Measurements from ENCODE around the gene RSPH1. TPM values are rescaled to one million over a fixed set of nuclear protein-coding genes. Genes with fewer than 3 reads are reported as not detected.
A peak's percentile ranks its signal among the peaks of the same experiment; 100 is the strongest.

The RSPH1 gene
- total RNA-seq, 1 donor from 2014 or later: 0.29 TPM

DNA sequence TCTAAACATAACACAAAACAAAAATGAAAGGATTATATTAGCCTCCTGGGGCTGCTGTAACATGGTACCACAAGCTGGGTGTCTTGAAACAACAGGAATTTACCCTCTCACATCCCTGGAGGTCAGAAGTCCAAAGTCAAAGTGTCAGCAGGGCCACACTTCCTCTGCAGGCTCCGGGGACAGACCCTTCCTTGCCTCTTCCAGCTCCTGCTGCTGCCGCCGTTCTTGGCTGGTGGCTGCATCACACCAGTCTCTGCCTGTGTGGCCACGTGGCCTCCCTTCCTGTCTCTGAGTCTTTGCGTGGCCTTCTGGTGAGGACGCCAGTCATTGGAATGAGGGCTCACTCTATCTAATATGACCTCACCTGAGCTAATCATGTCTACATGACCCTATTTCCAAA lies 25.8 kb upstream of the RSPH1 start:
- H3K4me3 ChIP-seq (ENCODE audit: low read depth, low read length): no peak overlapping the region
- DNase-seq (ENCODE audit: low read depth): no peak
- TF ChIP-seq, protein P1, sequence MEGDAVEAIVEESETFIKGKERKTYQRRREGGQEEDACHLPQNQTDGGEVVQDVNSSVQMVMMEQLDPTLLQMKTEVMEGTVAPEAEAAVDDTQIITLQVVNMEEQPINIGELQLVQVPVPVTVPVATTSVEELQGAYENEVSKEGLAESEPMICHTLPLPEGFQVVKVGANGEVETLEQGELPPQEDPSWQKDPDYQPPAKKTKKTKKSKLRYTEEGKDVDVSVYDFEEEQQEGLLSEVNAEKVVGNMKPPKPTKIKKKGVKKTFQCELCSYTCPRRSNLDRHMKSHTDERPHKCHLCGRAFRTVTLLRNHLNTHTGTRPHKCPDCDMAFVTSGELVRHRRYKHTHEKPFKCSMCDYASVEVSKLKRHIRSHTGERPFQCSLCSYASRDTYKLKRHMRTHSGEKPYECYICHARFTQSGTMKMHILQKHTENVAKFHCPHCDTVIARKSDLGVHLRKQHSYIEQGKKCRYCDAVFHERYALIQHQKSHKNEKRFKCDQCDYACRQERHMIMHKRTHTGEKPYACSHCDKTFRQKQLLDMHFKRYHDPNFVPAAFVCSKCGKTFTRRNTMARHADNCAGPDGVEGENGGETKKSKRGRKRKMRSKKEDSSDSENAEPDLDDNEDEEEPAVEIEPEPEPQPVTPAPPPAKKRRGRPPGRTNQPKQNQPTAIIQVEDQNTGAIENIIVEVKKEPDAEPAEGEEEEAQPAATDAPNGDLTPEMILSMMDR (IDR thresholded peaks at IDR 0.05; ENCODE audit: insufficient read depth, low read length, poor library complexity, severe bottlenecking): no peak
- no peaks in the 10 kb centered on the region for H3K36me3 ChIP-seq (ENCODE audit: control insufficient read depth, insufficient read depth, low read length)
- H3K27me3 ChIP-seq (ENCODE audit: control insufficient read depth, insufficient read depth, low read length): no peaks in the 10 kb centered on the region

DNA sequence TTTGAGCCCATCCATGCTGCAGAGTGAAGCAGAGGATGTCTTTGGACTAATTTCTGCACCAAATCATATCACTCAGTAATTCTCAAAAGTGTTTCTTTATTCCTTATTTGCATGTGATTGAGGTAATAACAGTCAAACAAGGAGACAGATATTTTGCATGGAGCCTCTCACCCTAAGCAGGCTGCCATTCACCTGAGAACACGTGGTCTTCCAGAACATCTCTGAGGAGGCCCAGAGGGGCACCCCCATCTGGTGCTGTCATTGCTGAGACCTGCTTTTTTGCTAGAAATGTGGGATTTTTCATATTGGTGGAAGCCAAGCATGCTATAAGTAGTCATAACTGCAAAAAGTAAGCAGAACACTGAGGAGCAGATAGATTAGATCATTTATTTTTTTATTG lies 25.4 kb upstream of the RSPH1 start:
- H3K4me3 ChIP-seq (ENCODE audit: low read depth, low read length): no peak overlapping the region
- H3K27me3 ChIP-seq (ENCODE audit: control insufficient read depth, insufficient read depth, low read length): no peaks in the 10 kb centered on the region
- DNase-seq (ENCODE audit: low read depth): no peak
- TF ChIP-seq, protein P1 (IDR thresholded peaks at IDR 0.05; ENCODE audit: insufficient read depth, low read length, poor library complexity, severe bottlenecking): no peak
- H3K36me3 ChIP-seq (ENCODE audit: control insufficient read depth, insufficient read depth, low read length): no peaks in the 10 kb centered on the region

DNA sequence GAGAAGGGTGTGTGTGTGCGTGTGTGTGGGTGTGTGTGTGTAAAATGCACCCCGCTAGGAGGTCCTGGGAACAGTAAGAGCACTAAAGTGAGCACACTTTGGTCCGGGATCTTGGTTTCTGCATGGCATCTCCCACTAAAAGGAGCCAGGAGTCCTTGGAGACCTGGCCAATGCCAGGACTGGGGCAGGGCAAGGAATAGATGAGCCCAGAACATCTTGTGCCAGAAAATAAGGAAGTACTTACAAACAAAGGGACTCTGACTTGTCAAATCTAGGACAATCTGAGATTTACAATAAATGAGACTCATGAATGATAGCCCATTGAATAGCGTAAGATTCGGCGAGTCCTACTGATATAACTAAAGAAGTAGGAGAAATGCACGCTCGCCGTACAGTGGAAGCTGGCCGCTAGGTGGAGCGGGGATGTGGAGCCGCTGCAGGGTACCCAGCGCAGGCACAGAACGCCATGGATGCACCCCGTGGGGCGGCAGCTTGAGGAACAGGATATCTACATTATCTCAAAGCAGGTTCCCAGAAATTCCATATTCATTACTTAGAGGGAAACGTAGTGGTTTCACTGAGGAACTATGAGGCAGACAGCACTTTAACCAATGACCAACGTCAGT lies 24.7 kb upstream of the RSPH1 start:
- TF ChIP-seq, protein P1 (IDR thresholded peaks at IDR 0.05; ENCODE audit: insufficient read depth, low read length, poor library complexity, severe bottlenecking): peak; percentile 16
- no peak overlapping the region for H3K4me3 ChIP-seq (ENCODE audit: low read depth, low read length)
- no peak for DNase-seq (ENCODE audit: low read depth)
- no peaks in the 10 kb centered on the region for H3K27me3 ChIP-seq (ENCODE audit: control insufficient read depth, insufficient read depth, low read length)
- H3K36me3 ChIP-seq (ENCODE audit: control insufficient read depth, insufficient read depth, low read length): no peaks in the 10 kb centered on the region

DNA sequence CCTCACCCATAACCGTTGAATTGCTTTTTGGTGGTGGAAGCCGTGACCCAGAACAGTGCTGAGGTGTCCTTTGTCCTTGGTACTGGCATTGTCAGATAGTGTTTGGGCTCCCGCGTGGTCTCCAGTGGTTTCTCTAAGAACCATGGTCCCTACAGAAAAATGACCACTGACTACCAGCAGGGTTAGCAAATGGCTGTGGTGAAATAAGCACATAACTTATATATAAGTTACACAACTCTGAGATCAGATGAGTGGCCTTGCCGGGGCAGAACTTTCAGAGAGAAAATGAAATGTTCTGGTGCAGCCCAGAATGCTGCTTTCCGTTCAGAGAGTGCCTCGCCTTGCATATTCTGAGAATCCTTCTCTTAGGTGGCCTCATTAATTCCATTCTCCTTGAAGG lies 22.6 kb upstream of the RSPH1 start:
- Histone ChIP-seq H3K27me3 (ENCODE audit: control insufficient read depth, insufficient read depth, low read length) (no peaks in the 10 kb centered on the region), H3K36me3 (ENCODE audit: control insufficient read depth, insufficient read depth, low read length) (no peaks in the 10 kb centered on the region), H3K4me3 (ENCODE audit: low read depth, low read length) (no peak overlapping the region)
- TF ChIP-seq, protein P1 (IDR thresholded peaks at IDR 0.05; ENCODE audit: insufficient read depth, low read length, poor library complexity, severe bottlenecking): no peak
- no peak for DNase-seq (ENCODE audit: low read depth)

DNA sequence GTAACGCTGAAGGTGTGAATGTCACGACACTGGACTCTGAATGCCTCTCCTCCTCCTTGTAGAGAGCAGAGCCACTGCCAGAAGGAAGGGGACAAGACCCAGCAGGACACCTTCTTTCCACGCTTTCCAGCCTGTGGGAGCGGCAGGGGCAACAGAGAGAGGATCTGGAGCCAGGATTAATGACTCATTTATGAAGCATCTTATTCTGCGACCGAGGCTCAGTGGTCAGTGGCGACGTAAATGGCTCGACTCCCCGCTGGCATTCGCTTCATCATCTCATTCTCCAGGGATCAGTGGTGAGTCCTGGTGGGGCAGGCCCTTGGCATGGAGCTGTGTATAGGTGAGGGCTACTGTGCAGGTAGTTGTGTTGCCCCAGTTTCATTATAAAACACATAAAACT lies 22.2 kb upstream of the RSPH1 start:
- Histone ChIP-seq H3K4me3 (ENCODE audit: low read depth, low read length) (no peak overlapping the region), H3K27me3 (ENCODE audit: control insufficient read depth, insufficient read depth, low read length) (no peaks in the 10 kb centered on the region), H3K36me3 (ENCODE audit: control insufficient read depth, insufficient read depth, low read length) (no peaks in the 10 kb centered on the region)
- TF ChIP-seq, protein P1 (IDR thresholded peaks at IDR 0.05; ENCODE audit: insufficient read depth, low read length, poor library complexity, severe bottlenecking): no peak
- peak; percentile 66 for DNase-seq (ENCODE audit: low read depth)

Measured in kidney epithelial cell (primary cell).